HepG2 (cell line): ENCODE results near the gene ZNF384. TPM values are rescaled to one million over a fixed set of nuclear protein-coding genes. Genes with fewer than 3 reads are reported as not detected.

Experiments
- CBX2 ChIP-seq, 2 experiments: fragments of 200-600 bp in 1 of 2; sonication (generic); formaldehyde crosslinking in 1 of 2; IDR thresholded peaks; 2 replicates each; pipeline versions ENCODE4 v1.7.0 to v1.8.1; 2018 to 2022; ENCODE audit warnings: low read depth in 2 of 2, low read length in 1 of 2, mild to moderate bottlenecking in 1 of 2, missing genetic modification reagents in 1 of 2
- EZH2 ChIP-seq: conservative IDR thresholded peaks from 2 replicates; pipeline ENCODE4 v1.6.1; 2012; ENCODE audit warnings: mild to moderate bottlenecking, low read depth, low read length, moderate library complexity
- HNRNPK ChIP-seq: fragments of 200-400 bp; formaldehyde crosslinking; IDR thresholded peaks from 2 replicates; pipeline ENCODE4 v1.6.1; 2018; ENCODE audit warnings: low read length, low read depth, moderate library complexity, mild to moderate bottlenecking; ENCODE audit not compliant: poor library complexity, severe bottlenecking
- IKZF4 ChIP-seq: sonication (generic); formaldehyde crosslinking; IDR thresholded peaks from 2 replicates; pipeline ENCODE4 v1.5.1; 2020; ENCODE audit warnings: borderline replicate concordance, mild to moderate bottlenecking, low read depth, missing genetic modification reagents; ENCODE audit errors: not compliant biosample characterization
- KLF12 ChIP-seq: sonication (generic); formaldehyde crosslinking; IDR thresholded peaks from 2 replicates; pipeline ENCODE4 v1.4.0; 2020; ENCODE audit warnings: missing genetic modification reagents, borderline replicate concordance
- NAIF1 ChIP-seq: sonication (generic); formaldehyde crosslinking; IDR thresholded peaks from 2 replicates; pipeline ENCODE4 v1.5.0; 2020; ENCODE audit warnings: mild to moderate bottlenecking, missing genetic modification reagents, borderline replicate concordance
- RAD21 ChIP-seq: fragments of 450-650 bp; formaldehyde crosslinking; IDR thresholded peaks from 2 replicates; pipeline ENCODE4 v1.5.0; 2020; ENCODE audit warnings: mild to moderate bottlenecking
- SMAD1 ChIP-seq: sonication (generic); formaldehyde crosslinking; IDR thresholded peaks from 2 replicates; pipeline ENCODE4 v1.4.0; 2020; ENCODE audit warnings: missing genetic modification reagents, low read depth, mild to moderate bottlenecking, borderline replicate concordance
- SNAPC2 ChIP-seq: sonication (generic); formaldehyde crosslinking; IDR thresholded peaks from 2 replicates; pipeline ENCODE4 v1.8.1; 2022; ENCODE audit warnings: mild to moderate bottlenecking, missing genetic modification reagents
- SNRNP70 ChIP-seq: fragments of 200-400 bp; formaldehyde crosslinking; IDR thresholded peaks from 2 replicates; pipeline ENCODE4 v1.6.1; 2017; ENCODE audit warnings: mild to moderate bottlenecking, low read depth, low read length, moderate library complexity
- ZNF121 ChIP-seq: sonication (generic); formaldehyde crosslinking; IDR thresholded peaks from 2 replicates; pipeline ENCODE4 v1.5.0; 2020; ENCODE audit warnings: mild to moderate bottlenecking, missing genetic modification reagents
- ZNF207 ChIP-seq: fragments of 450-650 bp; IDR thresholded peaks from 2 replicates; pipeline ENCODE4 v1.6.1; 2016; ENCODE audit warnings: antibody characterized with exemption, borderline replicate concordance
- ZNF552 ChIP-seq: sonication (generic); formaldehyde crosslinking; IDR thresholded peaks from 2 replicates; pipeline ENCODE4 v1.9.0; 2022; ENCODE audit warnings: missing genetic modification reagents, mild to moderate bottlenecking, borderline replicate concordance
- polyA plus RNA-seq, 8 experiments: library from polyadenylated mRNA; depleted of rRNA in 3 of 8; stranded (reverse) in 7 of 8; unstranded in 1 of 8; fragments of >200 nt; fragmentation: Illumina TruSeq in 4 of 8; extraction: Trizol in 4 of 8; gene quantifications; 2 replicates each; pipeline versions ENCODE4 v1.2.1 to v1.2.3, GENCODE V29; 2011 to 2016; ENCODE audit warnings: low read depth in 4 of 8, missing spikeins in 1 of 8, mixed read lengths in 1 of 8; ENCODE audit not compliant: insufficient read depth in 1 of 8
- total RNA-seq, 5 experiments: library from RNA; depleted of rRNA; stranded (reverse); fragments of >200 nt; fragmentation: Illumina TruSeq; extraction: Trizol; gene quantifications; 2 replicates each; pipeline ENCODE4 v1.2.3, GENCODE V29; 2016; ENCODE audit warnings: low read depth in 1 of 5
- TF ChIP-seq, protein P1 (sequence below): sonication (generic); formaldehyde crosslinking; IDR thresholded peaks from 2 replicates; pipeline ENCODE4 v1.4.0; 2020; ENCODE audit warnings: mild to moderate bottlenecking, missing genetic modification reagents
- TF ChIP-seq, protein P2 (sequence below): sonication (generic); formaldehyde crosslinking; IDR thresholded peaks from 2 replicates; pipeline ENCODE4 v1.4.0; 2020; ENCODE audit warnings: missing genetic modification reagents, borderline replicate concordance
- TF ChIP-seq, protein P3 (sequence below): IDR thresholded peaks from 2 replicates; pipeline ENCODE4 v1.6.1; 2016; ENCODE audit warnings: missing compliant biosample characterization, missing genetic modification reagents, borderline replicate concordance
- TF ChIP-seq, protein P4 (sequence below): sonication (generic); formaldehyde crosslinking; IDR thresholded peaks from 2 replicates; pipeline ENCODE4 v1.5.0; 2020; ENCODE audit warnings: missing genetic modification reagents
- TF ChIP-seq, protein P5 (sequence below): IDR thresholded peaks from 2 replicates; pipeline ENCODE4 v1.6.1; 2012; ENCODE audit warnings: inconsistent platforms

Gene ZNF384
- total and polyA plus RNA-seq, 2 of the 13 experiments (the other 11 are each of a cell fraction or from before 2014, with no cell fraction given): 23.6 to 55.3 TPM

DNA sequence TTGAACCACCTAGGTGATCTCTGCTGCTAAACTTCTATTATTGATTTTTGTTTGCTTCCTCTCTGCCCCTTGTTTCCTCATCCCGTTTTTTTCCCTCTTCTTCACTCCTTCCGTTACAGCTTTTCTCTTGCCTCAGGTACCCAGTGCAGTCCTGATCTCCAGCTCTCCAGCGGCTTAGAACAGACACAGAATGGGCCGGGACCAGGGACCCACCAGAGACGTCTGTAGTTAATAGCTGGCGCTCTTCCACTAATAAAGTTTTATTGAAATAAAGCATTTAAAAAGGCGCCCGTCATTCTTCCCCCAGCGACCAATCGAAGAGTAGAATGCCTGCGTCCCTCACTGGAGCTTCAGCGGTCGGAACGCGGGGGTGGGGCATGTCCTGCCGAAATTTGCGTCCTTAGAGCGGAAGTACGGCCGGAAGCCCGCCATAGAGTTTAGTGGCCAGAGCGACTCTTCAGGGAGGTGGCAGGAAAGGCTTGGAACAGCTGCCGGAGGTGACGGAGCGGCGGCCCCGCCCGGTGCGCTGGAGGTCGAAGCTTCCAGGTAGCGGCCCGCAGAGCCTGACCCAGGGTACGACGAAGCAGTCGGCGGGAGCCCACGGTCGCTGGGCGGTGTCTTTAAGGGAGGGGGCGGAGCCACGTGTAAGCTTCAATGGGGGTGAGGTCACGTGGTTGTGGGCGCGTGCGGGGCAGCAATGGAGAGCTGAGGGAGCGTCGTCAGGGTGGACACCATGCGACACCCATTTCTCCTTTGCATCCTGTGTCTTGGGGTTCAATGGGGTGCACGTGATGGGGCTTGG lies 34.6 kb upstream of the ZNF384 start, which contains the start of gene COPS7A (continued):
- TF ChIP-seq SNRNP70 (no peak), SMAD1 (CRISPR knock-in tag) (no peak), ZNF207 (no peak), CBX2 (IDR thresholded peaks at IDR 0.05; ENCODE audit: low read depth, low read length) (no peak), CBX2 (CRISPR knock-in tag; IDR thresholded peaks at IDR 0.05; ENCODE audit: low read depth) (0 out of 2 replicates have a peak, but pooled peaks have one; percentile 74), IKZF4 (peak; percentile 92), KLF12 (CRISPR knock-in tag) (peak; percentile 80), ZNF552 (CRISPR knock-in tag) (peak; percentile 93; the same call in 1 of the 2 replicates), NAIF1 (peak; percentile 96), RAD21 (CRISPR knock-in tag) (peak; percentile 36; the same call in 1 of the 2 replicates), EZH2 (no peak), HNRNPK (peak; percentile 84), SNAPC2 (no peak), ZNF121 (peak; percentile 87)
- TF ChIP-seq, protein P1, sequence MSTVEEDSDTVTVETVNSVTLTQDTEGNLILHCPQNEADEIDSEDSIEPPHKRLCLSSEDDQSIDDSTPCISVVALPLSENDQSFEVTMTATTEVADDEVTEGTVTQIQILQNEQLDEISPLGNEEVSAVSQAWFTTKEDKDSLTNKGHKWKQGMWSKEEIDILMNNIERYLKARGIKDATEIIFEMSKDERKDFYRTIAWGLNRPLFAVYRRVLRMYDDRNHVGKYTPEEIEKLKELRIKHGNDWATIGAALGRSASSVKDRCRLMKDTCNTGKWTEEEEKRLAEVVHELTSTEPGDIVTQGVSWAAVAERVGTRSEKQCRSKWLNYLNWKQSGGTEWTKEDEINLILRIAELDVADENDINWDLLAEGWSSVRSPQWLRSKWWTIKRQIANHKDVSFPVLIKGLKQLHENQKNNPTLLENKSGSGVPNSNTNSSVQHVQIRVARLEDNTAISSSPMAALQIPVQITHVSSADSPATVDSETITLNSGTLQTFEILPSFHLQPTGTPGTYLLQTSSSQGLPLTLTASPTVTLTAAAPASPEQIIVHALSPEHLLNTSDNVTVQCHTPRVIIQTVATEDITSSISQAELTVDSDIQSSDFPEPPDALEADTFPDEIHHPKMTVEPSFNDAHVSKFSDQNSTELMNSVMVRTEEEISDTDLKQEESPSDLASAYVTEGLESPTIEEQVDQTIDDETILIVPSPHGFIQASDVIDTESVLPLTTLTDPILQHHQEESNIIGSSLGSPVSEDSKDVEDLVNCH: no peak
- TF ChIP-seq, protein P2, sequence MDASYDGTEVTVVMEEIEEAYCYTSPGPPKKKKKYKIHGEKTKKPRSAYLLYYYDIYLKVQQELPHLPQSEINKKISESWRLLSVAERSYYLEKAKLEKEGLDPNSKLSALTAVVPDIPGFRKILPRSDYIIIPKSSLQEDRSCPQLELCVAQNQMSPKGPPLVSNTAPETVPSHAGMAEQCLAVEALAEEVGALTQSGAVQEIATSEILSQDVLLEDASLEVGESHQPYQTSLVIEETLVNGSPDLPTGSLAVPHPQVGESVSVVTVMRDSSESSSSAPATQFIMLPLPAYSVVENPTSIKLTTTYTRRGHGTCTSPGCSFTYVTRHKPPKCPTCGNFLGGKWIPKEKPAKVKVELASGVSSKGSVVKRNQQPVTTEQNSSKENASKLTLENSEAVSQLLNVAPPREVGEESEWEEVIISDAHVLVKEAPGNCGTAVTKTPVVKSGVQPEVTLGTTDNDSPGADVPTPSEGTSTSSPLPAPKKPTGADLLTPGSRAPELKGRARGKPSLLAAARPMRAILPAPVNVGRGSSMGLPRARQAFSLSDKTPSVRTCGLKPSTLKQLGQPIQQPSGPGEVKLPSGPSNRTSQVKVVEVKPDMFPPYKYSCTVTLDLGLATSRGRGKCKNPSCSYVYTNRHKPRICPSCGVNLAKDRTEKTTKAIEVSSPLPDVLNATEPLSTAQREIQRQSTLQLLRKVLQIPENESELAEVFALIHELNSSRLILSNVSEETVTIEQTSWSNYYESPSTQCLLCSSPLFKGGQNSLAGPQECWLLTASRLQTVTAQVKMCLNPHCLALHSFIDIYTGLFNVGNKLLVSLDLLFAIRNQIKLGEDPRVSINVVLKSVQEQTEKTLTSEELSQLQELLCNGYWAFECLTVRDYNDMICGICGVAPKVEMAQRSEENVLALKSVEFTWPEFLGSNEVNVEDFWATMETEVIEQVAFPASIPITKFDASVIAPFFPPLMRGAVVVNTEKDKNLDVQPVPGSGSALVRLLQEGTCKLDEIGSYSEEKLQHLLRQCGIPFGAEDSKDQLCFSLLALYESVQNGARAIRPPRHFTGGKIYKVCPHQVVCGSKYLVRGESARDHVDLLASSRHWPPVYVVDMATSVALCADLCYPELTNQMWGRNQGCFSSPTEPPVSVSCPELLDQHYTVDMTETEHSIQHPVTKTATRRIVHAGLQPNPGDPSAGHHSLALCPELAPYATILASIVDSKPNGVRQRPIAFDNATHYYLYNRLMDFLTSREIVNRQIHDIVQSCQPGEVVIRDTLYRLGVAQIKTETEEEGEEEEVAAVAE (CRISPR knock-in tag): peak; percentile 52; the same call in 1 of the 2 replicates
- TF ChIP-seq, protein P3, sequence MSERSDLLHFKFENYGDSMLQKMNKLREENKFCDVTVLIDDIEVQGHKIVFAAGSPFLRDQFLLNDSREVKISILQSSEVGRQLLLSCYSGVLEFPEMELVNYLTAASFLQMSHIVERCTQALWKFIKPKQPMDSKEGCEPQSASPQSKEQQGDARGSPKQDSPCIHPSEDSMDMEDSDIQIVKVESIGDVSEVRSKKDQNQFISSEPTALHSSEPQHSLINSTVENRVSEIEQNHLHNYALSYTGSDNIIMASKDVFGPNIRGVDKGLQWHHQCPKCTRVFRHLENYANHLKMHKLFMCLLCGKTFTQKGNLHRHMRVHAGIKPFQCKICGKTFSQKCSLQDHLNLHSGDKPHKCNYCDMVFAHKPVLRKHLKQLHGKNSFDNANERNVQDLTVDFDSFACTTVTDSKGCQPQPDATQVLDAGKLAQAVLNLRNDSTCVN (CRISPR knock-in tag): peak; percentile 77; the same call in 1 of the 2 replicates
- TF ChIP-seq, protein P4, sequence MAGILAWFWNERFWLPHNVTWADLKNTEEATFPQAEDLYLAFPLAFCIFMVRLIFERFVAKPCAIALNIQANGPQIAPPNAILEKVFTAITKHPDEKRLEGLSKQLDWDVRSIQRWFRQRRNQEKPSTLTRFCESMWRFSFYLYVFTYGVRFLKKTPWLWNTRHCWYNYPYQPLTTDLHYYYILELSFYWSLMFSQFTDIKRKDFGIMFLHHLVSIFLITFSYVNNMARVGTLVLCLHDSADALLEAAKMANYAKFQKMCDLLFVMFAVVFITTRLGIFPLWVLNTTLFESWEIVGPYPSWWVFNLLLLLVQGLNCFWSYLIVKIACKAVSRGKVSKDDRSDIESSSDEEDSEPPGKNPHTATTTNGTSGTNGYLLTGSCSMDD (CRISPR knock-in tag): no peak
- TF ChIP-seq, protein P5, sequence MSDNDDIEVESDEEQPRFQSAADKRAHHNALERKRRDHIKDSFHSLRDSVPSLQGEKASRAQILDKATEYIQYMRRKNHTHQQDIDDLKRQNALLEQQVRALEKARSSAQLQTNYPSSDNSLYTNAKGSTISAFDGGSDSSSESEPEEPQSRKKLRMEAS: peak; percentile 99
